GM10847 (cell line): ENCODE data around the gene FBXL16.

Experiments used
- POLR2A ChIP-seq: IDR thresholded peaks from 2 replicates; pipeline ENCODE4 v1.6.1; 2011; ENCODE audit not compliant: insufficient read length; ENCODE audit errors: extremely low read depth

Gene FBXL16

GRCh38 chr16:694863-695354, 10.7 kb downstream of the FBXL16 start:
- no peak for TF ChIP-seq POLR2A

GRCh38 chr16:694187-694862, 11.3 kb downstream of the FBXL16 start:
- TF ChIP-seq POLR2A = no peak

- no peak for TF ChIP-seq POLR2A
Measured at GRCh38 chr16:693766-694165, 11.8 kb downstream of the FBXL16 start.

- no peak for TF ChIP-seq POLR2A
Measured at GRCh38 chr16:693364-693763, 12.2 kb downstream of the FBXL16 start.

GRCh38 chr16:692356-693108, 13.1 kb downstream of the FBXL16 start:
- TF ChIP-seq POLR2A = no peak

- no peak for TF ChIP-seq POLR2A
Measured at GRCh38 chr16:689175-689897, 16.3 kb downstream of the FBXL16 start.

GRCh38 chr16:687499-687898, 18.1 kb downstream of the FBXL16 start:
- no peak for TF ChIP-seq POLR2A

- no peak for TF ChIP-seq POLR2A
Measured at GRCh38 chr16:686459-687260, 18.9 kb downstream of the FBXL16 start.

- no peak for TF ChIP-seq POLR2A
Measured at GRCh38 chr16:685967-686366, 19.6 kb downstream of the FBXL16 start.

GRCh38 chr16:684961-685696, 20.5 kb downstream of the FBXL16 start:
- no peak for TF ChIP-seq POLR2A

GRCh38 chr16:684071-684794, 21.4 kb downstream of the FBXL16 start, which contains the start of gene JMJD8:
Gene JMJD8 (minus strand): TSS chr16:684334. CDS start chr16:684319, 15 bp downstream.
- TF ChIP-seq POLR2A = peak; percentile 90

- no peak for TF ChIP-seq POLR2A
Measured at GRCh38 chr16:683396-684070, 22.1 kb downstream of the FBXL16 start.
